Measurements from ENCODE around the gene BORCS8. TPM values are rescaled to one million over a fixed set of nuclear protein-coding genes. Genes with fewer than 3 reads are reported as not detected.
"Not testable (repeated sequence)": the region's sequence is repeated elsewhere in the genome, so short reads cannot be mapped to it uniquely, and the experiment has no call there.

Gene BORCS8
- total and polyA plus RNA-seq, 2 donors (not counting 3 experiments of a cell fraction or from before 2014, with no cell fraction given) = 37.4 to 45.8 TPM

- no TSS peak for BruUV-seq (replicated peaks)
- ChIA-PET CTCF (interaction anchor here (1.0 to 1.4 kb wide), 3 partner anchors 8 to 166 kb away, joined by 3 to 4 read pairs (median 3); no protein-coding TSS in a partner anchor), POLR2A (no interaction called here)
- H4K20me1 ChIP-seq (replicated peaks; ENCODE audit: control insufficient read depth, extremely low read depth, insufficient read depth, low read length) = no peaks in the 10 kb centered on the region
- H3K27me3 ChIP-seq (ENCODE audit: control insufficient read depth in 2 of 2, insufficient read depth in 2 of 2, low read length in 2 of 2) = no peaks in the 10 kb centered on the region
- H3K79me2 ChIP-seq (ENCODE audit: control insufficient read depth, insufficient read depth, low read length) = no peaks in the 10 kb centered on the region
- intact Hi-C loops (cut with micrococcal nuclease) = no loop called here
- FAIRE-seq (no peak), DNase-seq (ENCODE audit: low read depth, low spot score) (no peak)
- peaks cover 0 to 6% of the 10 kb centered on the region in 2 experiments for H3K36me3 ChIP-seq (ENCODE audit: control insufficient read depth in 2 of 2, extremely low read depth in 1 of 2, insufficient read depth in 2 of 2, low read length in 2 of 2)
- no peaks in the 10 kb centered on the region for H3K4me1 ChIP-seq (ENCODE audit: control insufficient read depth, extremely low read depth, insufficient read depth, low read length)
- H3K4me2 ChIP-seq (ENCODE audit: insufficient read depth, low read length) = no peak overlapping the region
- no peak overlapping the region for H2AFZ ChIP-seq (ENCODE audit: low read depth, low read length)
- TF ChIP-seq MAX (IDR thresholded peaks at IDR 0.05; ENCODE audit: insufficient read depth, insufficient read length) (no peak), JUN (IDR thresholded peaks at IDR 0.05; ENCODE audit: borderline replicate concordance, insufficient read depth, insufficient read length, low read depth) (no peak), CTCF (IDR thresholded peaks at IDR 0.05; ENCODE audit: extremely low read depth in 1 of 2, insufficient read depth in 1 of 2, low read depth in 1 of 2, low read length in 2 of 2) (no peak), GATA2 (IDR thresholded peaks at IDR 0.05; ENCODE audit: insufficient read depth, insufficient read length, low read depth, low read length) (no peak), MYC (IDR thresholded peaks at IDR 0.05; ENCODE audit: low read depth, low read length) (no peak), EZH2 (IDR thresholded peaks at IDR 0.05; ENCODE audit: borderline replicate concordance, low read depth, low read length, severe bottlenecking) (no peak), POLR2AphosphoS5 (IDR thresholded peaks at IDR 0.05; ENCODE audit: insufficient read depth, low read depth, low read length) (no peak), POLR2A (IDR thresholded peaks at IDR 0.05; ENCODE audit: low read depth, low read length) (no peak), FOS (IDR thresholded peaks at IDR 0.05; ENCODE audit: borderline replicate concordance, insufficient read depth, low read length) (no peak)
- H3K9me3 ChIP-seq (replicated peaks; ENCODE audit: control insufficient read depth, insufficient read depth, low read length) = no peaks in the 10 kb centered on the region
- no peak overlapping the region for H3K4me3 ChIP-seq (replicated peaks in 1 of 3; ENCODE audit: insufficient read depth in 1 of 3, low read depth in 1 of 3, low read length in 3 of 3)
- dilution Hi-C loops (cut with MboI; ENCODE audit: extremely low pct_ligation_motif_present, low sequenced_read_pairs) = no loop called here
- no peak overlapping the region for H3K9ac ChIP-seq (replicated peaks; ENCODE audit: extremely low read depth, insufficient read depth, low read length)
- no peak overlapping the region for H3K27ac ChIP-seq (ENCODE audit: insufficient read depth, low read depth, low read length)
- no peaks in the 10 kb centered on the region for H3K9me1 ChIP-seq (replicated peaks; ENCODE audit: control insufficient read depth, extremely low read depth, insufficient read depth, low read length)
Measured at GRCh38 chr19:19176950-19177349, 15.0 kb downstream of the BORCS8 start.

GRCh38 chr19:19173243-19173642 is 18.7 kb downstream of the BORCS8 start:
- POLR2A ChIA-PET = not testable (repeated sequence)

More at GRCh38 chr19:19173243-19173642, 18.7 kb downstream of the BORCS8 start:
- H3K9me3 ChIP-seq (replicated peaks; ENCODE audit: control insufficient read depth, insufficient read depth, low read length); H3K27me3 ChIP-seq (ENCODE audit: control insufficient read depth in 2 of 2, insufficient read depth in 2 of 2, low read length in 2 of 2); H3K4me3 ChIP-seq (replicated peaks in 1 of 3; ENCODE audit: insufficient read depth in 1 of 3, low read depth in 1 of 3, low read length in 3 of 3); dilution Hi-C loops (cut with MboI; ENCODE audit: extremely low pct_ligation_motif_present, low sequenced_read_pairs); BruUV-seq (replicated peaks); H3K9me1 ChIP-seq (replicated peaks; ENCODE audit: control insufficient read depth, extremely low read depth, insufficient read depth, low read length); H3K4me1 ChIP-seq (ENCODE audit: control insufficient read depth, extremely low read depth, insufficient read depth, low read length); FAIRE-seq; H4K20me1 ChIP-seq (replicated peaks; ENCODE audit: control insufficient read depth, extremely low read depth, insufficient read depth, low read length); DNase-seq (ENCODE audit: low read depth, low spot score); H3K79me2 ChIP-seq (ENCODE audit: control insufficient read depth, insufficient read depth, low read length); H3K9ac ChIP-seq (replicated peaks; ENCODE audit: extremely low read depth, insufficient read depth, low read length); H3K27ac ChIP-seq (ENCODE audit: insufficient read depth, low read depth, low read length); intact Hi-C loops (cut with micrococcal nuclease); H3K36me3 ChIP-seq (ENCODE audit: control insufficient read depth in 2 of 2, extremely low read depth in 1 of 2, insufficient read depth in 2 of 2, low read length in 2 of 2); H2AFZ ChIP-seq (ENCODE audit: low read depth, low read length); H3K4me2 ChIP-seq (ENCODE audit: insufficient read depth, low read length): not testable (repeated sequence)
- CTCF ChIA-PET = interaction anchor here (1.0 to 2.8 kb wide), 2 partner anchors 16 to 25 kb away, joined by 3 to 31 read pairs; no protein-coding TSS in a partner anchor
